ENCODE results near the gene EEFSEC.

EEFSEC gene

GRCh38 chr3:128339491-128340012 lies 186.3 kb downstream of the EEFSEC start:
- DNase-seq: no peak

- no peak for DNase-seq
Observed at GRCh38 chr3:128340198-128340903, 187.1 kb downstream of the EEFSEC start.

- DNase-seq: no peak
Observed at GRCh38 chr3:128340904-128341555, 187.7 kb downstream of the EEFSEC start.

- DNase-seq: no peak
Observed at GRCh38 chr3:128341659-128342395, 188.5 kb downstream of the EEFSEC start.

GRCh38 chr3:128342701-128343180 lies 189.5 kb downstream of the EEFSEC start:
- no peak for DNase-seq

- no peak for DNase-seq
Observed at GRCh38 chr3:128343287-128344051, 190.2 kb downstream of the EEFSEC start.

GRCh38 chr3:128344052-128344735 lies 190.9 kb downstream of the EEFSEC start:
- DNase-seq: no peak

- DNase-seq: no peak
Observed at GRCh38 chr3:128345196-128345595, 191.9 kb downstream of the EEFSEC start.

GRCh38 chr3:128346562-128346961 lies 193.3 kb downstream of the EEFSEC start:
- no peak for DNase-seq

- no peak for DNase-seq
Observed at GRCh38 chr3:128347282-128347681, 194.0 kb downstream of the EEFSEC start.

GRCh38 chr3:128348075-128348474 lies 194.8 kb downstream of the EEFSEC start:
- no peak for DNase-seq

GRCh38 chr3:128348805-128349531 lies 195.7 kb downstream of the EEFSEC start:
- no peak for DNase-seq

GRCh38 chr3:128349963-128350599 lies 196.8 kb downstream of the EEFSEC start:
- DNase-seq: no peak

- DNase-seq: no peak
Observed at GRCh38 chr3:128351546-128351945, 198.3 kb downstream of the EEFSEC start.

- DNase-seq: no peak
Observed at GRCh38 chr3:128352326-128352725, 199.0 kb downstream of the EEFSEC start.

GRCh38 chr3:128353361-128353965 lies 200.2 kb downstream of the EEFSEC start:
- no peak for DNase-seq

- no peak for DNase-seq
Observed at GRCh38 chr3:128353991-128354687, 200.9 kb downstream of the EEFSEC start.

GRCh38 chr3:128354788-128355542 lies 201.7 kb downstream of the EEFSEC start:
- DNase-seq: no peak

- no peak for DNase-seq
Observed at GRCh38 chr3:128355543-128355919, 202.2 kb downstream of the EEFSEC start.
